ENCODE data around the gene CNTN5. TPM values are rescaled to one million over a fixed set of nuclear protein-coding genes. Genes with fewer than 3 reads are reported as not detected.
"Not testable (repeated sequence)": the region's sequence is repeated elsewhere in the genome, so short reads cannot be mapped to it uniquely, and the experiment has no call there.

CNTN5 gene
- total RNA-seq, 4 donors from 2014 or later, result 0.16 TPM; not detected in 3

GRCh38 chr11:100269516-100269915 is 1248.8 kb downstream of the CNTN5 start:
- Histone ChIP-seq H3K9me3 (no peaks in the 10 kb centered on the region), H3K27ac (no peak overlapping the region), H3K4me3 (no peak overlapping the region), H3K27me3 (no peaks in the 10 kb centered on the region), H3K4me1 (no peaks in the 10 kb centered on the region), H3K36me3 (no peaks in the 10 kb centered on the region)
- TF ChIP-seq CTCF (IDR thresholded peaks at IDR 0.05 in 4 of 5, conservative IDR thresholded peaks at IDR 0.05 in 1 of 5) (no peak), POLR2A (IDR thresholded peaks at IDR 0.05) (no peak)
- intact Hi-C loops (cut with DNase I; ENCODE audit: low total_unique reads), result no loop called here
- no peak for ATAC-seq
- DNase-seq, result no peak
- in situ Hi-C loops (cut with MboI; ENCODE audit: low sequenced_read_pairs in 4 of 4), result no loop called here

- Histone ChIP-seq H3K27me3 (no peaks in the 10 kb centered on the region), H3K27ac (no peak overlapping the region), H3K4me3 (no peak overlapping the region), H3K9me3 (no peaks in the 10 kb centered on the region), H3K36me3 (no peaks in the 10 kb centered on the region), H3K4me1 (no peaks in the 10 kb centered on the region)
- TF ChIP-seq CTCF (IDR thresholded peaks at IDR 0.05 in 4 of 5, conservative IDR thresholded peaks at IDR 0.05 in 1 of 5) (no peak), POLR2A (IDR thresholded peaks at IDR 0.05) (no peak)
- ATAC-seq (no peak), DNase-seq (no peak)
- intact Hi-C loops (cut with DNase I; ENCODE audit: low total_unique reads), result no loop called here
- in situ Hi-C loops (cut with MboI; ENCODE audit: low sequenced_read_pairs in 4 of 4), result no loop called here
These were observed 1252.5 kb downstream of the CNTN5 start for GRCh38 chr11:100273066-100273815.

GRCh38 chr11:100274466-100274865 is 1253.7 kb downstream of the CNTN5 start:
- intact Hi-C loops (cut with DNase I; ENCODE audit: low total_unique reads), result not testable (repeated sequence)

GRCh38 chr11:100294748-100295147 is 1274.0 kb downstream of the CNTN5 start:
- Histone ChIP-seq H3K4me3 (no peak overlapping the region), H3K27ac (no peak overlapping the region), H3K9me3 (no peaks in the 10 kb centered on the region), H3K36me3 (no peaks in the 10 kb centered on the region), H3K27me3 (no peaks in the 10 kb centered on the region), H3K4me1 (no peaks in the 10 kb centered on the region)
- intact Hi-C loops (cut with DNase I; ENCODE audit: low total_unique reads) (no loop called here), in situ Hi-C loops (cut with MboI; ENCODE audit: low sequenced_read_pairs in 4 of 4) (no loop called here)
- no peak for TF ChIP-seq POLR2A (IDR thresholded peaks at IDR 0.05)
- no peak for TF ChIP-seq CTCF (IDR thresholded peaks at IDR 0.05 in 4 of 5, conservative IDR thresholded peaks at IDR 0.05 in 1 of 5)
- DNase-seq (no peak), ATAC-seq (no peak)

More at GRCh38 chr11:100274466-100274865, 1253.7 kb downstream of the CNTN5 start:
- H3K36me3 ChIP-seq; H3K4me3 ChIP-seq; in situ Hi-C loops (cut with MboI; ENCODE audit: low sequenced_read_pairs in 4 of 4); DNase-seq; ATAC-seq; H3K27ac ChIP-seq; H3K9me3 ChIP-seq; H3K27me3 ChIP-seq; H3K4me1 ChIP-seq: not testable (repeated sequence)

- no peak for TF ChIP-seq POLR2A (IDR thresholded peaks at IDR 0.05)
- TF ChIP-seq CTCF (IDR thresholded peaks at IDR 0.05 in 4 of 5, conservative IDR thresholded peaks at IDR 0.05 in 1 of 5), result no peak
- Histone ChIP-seq H3K27me3 (no peaks in the 10 kb centered on the region), H3K4me1 (no peaks in the 10 kb centered on the region), H3K27ac (no peak overlapping the region), H3K36me3 (no peaks in the 10 kb centered on the region), H3K9me3 (no peaks in the 10 kb centered on the region), H3K4me3 (no peak overlapping the region)
- DNase-seq, result no peak
- no peak for ATAC-seq
- in situ Hi-C loops (cut with MboI; ENCODE audit: low sequenced_read_pairs in 4 of 4), result no loop called here
- intact Hi-C loops (cut with DNase I; ENCODE audit: low total_unique reads), result no loop called here
These were observed 1275.4 kb downstream of the CNTN5 start for GRCh38 chr11:100296051-100296679.

Data from gastrocnemius medialis (tissue), 4 donors.